GM21423 (cell line): Measurements from ENCODE around the gene IGF2.
"Not testable (repeated sequence)": the region's sequence is repeated elsewhere in the genome, so short reads cannot be mapped to it uniquely, and the experiment has no call there.

Experiments used
- ATAC-seq: cut with Tn5 transposase; IDR thresholded peaks from one replicate; pipeline ENCODE4 v1.9.1; 2021; ENCODE audit warnings: mild to moderate bottlenecking, moderate library complexity; ENCODE audit not compliant: unreplicated experiment

IGF2 gene

GRCh38 chr11:2139123-2139521 is at the start of gene IGF2:
IGF2 (minus strand) TSS chr11:2139389; CDS start chr11:2135523, 3,866 bp downstream.
- ATAC-seq = no peak

GRCh38 chr11:2188745-2189144 is 49.6 kb upstream of the IGF2 start:
- no peak for ATAC-seq

GRCh38 chr11:2187280-2187707 is 48.1 kb upstream of the IGF2 start:
- ATAC-seq = no peak

- no peak for ATAC-seq
These were observed 47.6 kb upstream of the IGF2 start for GRCh38 chr11:2186669-2187279.

- ATAC-seq = no peak
These were observed 46.3 kb upstream of the IGF2 start for GRCh38 chr11:2185324-2186085.

GRCh38 chr11:2182692-2183474 is 43.7 kb upstream of the IGF2 start:
- ATAC-seq = no peak

GRCh38 chr11:2182075-2182474 is 42.9 kb upstream of the IGF2 start:
- no peak for ATAC-seq

- ATAC-seq = no peak
These were observed 41.7 kb upstream of the IGF2 start for GRCh38 chr11:2180789-2181370.

- ATAC-seq = no peak
These were observed 41.2 kb upstream of the IGF2 start for GRCh38 chr11:2180347-2180746.

GRCh38 chr11:2179516-2179915 is 40.3 kb upstream of the IGF2 start:
- no peak for ATAC-seq

- ATAC-seq = no peak
These were observed 39.8 kb upstream of the IGF2 start for GRCh38 chr11:2178906-2179494.

- ATAC-seq = not testable (repeated sequence)
These were observed 39.0 kb upstream of the IGF2 start for GRCh38 chr11:2178055-2178773.

GRCh38 chr11:2177076-2177475 is 37.9 kb upstream of the IGF2 start:
- ATAC-seq = no peak

- no peak for ATAC-seq
These were observed 37.3 kb upstream of the IGF2 start for GRCh38 chr11:2176389-2176900.

GRCh38 chr11:2175659-2176058 is 36.5 kb upstream of the IGF2 start:
- ATAC-seq = no peak

GRCh38 chr11:2174361-2174760 is 35.2 kb upstream of the IGF2 start:
- no peak for ATAC-seq

- ATAC-seq = no peak
These were observed 34.6 kb upstream of the IGF2 start for GRCh38 chr11:2173761-2174160.

- ATAC-seq = no peak
These were observed 34.0 kb upstream of the IGF2 start for GRCh38 chr11:2173150-2173693.

GRCh38 chr11:2172676-2173075 is 33.5 kb upstream of the IGF2 start:
- ATAC-seq = no peak

- ATAC-seq = no peak
These were observed 32.4 kb upstream of the IGF2 start, which contains the start of gene TH for GRCh38 chr11:2171591-2172003. TH (minus strand) TSS chr11:2171815; CDS start chr11:2171786, 29 bp downstream.
